Measurements from ENCODE around the gene FAT1.

DNA sequence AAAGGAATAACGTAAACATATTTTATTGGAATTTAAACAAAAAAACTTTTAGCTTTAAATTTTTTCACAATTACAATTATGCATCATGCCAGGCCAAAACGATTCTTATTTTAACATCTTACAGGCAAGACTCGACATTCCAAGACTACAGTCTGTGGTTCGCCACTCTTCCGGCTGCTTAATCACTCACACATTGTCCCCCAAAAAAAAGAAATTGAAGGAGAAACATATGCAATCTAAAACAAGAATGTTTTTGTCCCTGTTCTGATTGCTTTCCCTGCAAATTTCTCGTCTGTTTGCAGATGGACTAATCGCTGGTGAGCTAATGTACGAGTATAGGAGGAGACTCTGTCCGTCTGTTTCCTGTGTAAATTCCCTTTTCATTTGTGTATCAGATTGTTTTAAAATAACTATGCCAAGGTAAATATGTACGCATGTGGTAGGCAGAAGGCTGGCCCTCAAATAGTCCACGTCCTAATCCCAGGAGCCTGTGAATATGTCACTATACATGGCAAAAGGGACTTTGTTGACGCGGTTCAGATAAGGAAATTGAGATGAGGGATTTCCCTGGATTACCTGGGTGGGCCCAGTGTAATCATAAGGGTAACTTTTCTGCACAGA, 130.6 kb downstream of the FAT1 start:
- TF ChIP-seq POLR2A (IDR thresholded peaks at IDR 0.05) (no peak), CTCF (IDR thresholded peaks at IDR 0.05) (no peak), POLR2AphosphoS5 (IDR thresholded peaks at IDR 0.05; ENCODE audit: insufficient read depth in 1 of 2, low read depth in 1 of 2) (no peak)
